Loucy (cell line): ENCODE data around the gene UPK3A.

Source experiments
- H2AFZ ChIP-seq: fragments of 200-600 bp; sonication (generic); 2 replicates; pipeline ENCODE4 v1.6.0; 2016; ENCODE audit warnings: antibody characterized with exemption, mild to moderate bottlenecking, low read length, moderate library complexity
- H3F3A ChIP-seq: fragments of 200-600 bp; 2 replicates; pipeline ENCODE4 v1.6.0; 2016; ENCODE audit warnings: antibody characterized with exemption, low read depth, mild to moderate bottlenecking
- H3K27me3 ChIP-seq: fragments of 200-600 bp; sonication (generic); 2 replicates; pipeline ENCODE4 v1.6.1; 2014; ENCODE audit warnings: low read length, mild to moderate bottlenecking; ENCODE audit not compliant: insufficient read depth, poor library complexity, severe bottlenecking
- H3K36me3 ChIP-seq: fragments of 200-600 bp; sonication (generic); 2 replicates; pipeline ENCODE4 v1.6.1; 2016; ENCODE audit warnings: low read length; ENCODE audit not compliant: insufficient read depth
- H3K4me1 ChIP-seq: fragments of 200-600 bp; sonication (generic); 2 replicates; pipeline ENCODE4 v1.5.1; 2014; ENCODE audit warnings: low read length, mild to moderate bottlenecking; ENCODE audit not compliant: insufficient read depth, poor library complexity, severe bottlenecking
- H3K4me2 ChIP-seq: fragments of 200-600 bp; sonication (generic); 2 replicates; pipeline ENCODE4 v1.6.0; 2014; ENCODE audit warnings: antibody characterized with exemption, low read length, low read depth, mild to moderate bottlenecking; ENCODE audit not compliant: poor library complexity, severe bottlenecking
- H3K4me3 ChIP-seq: fragments of 200-600 bp; sonication (generic); 2 replicates; pipeline ENCODE4 v1.5.1; 2014; ENCODE audit warnings: low read length, mild to moderate bottlenecking, mixed read lengths; ENCODE audit not compliant: poor library complexity, severe bottlenecking
- H3K79me2 ChIP-seq: fragments of 200-600 bp; sonication (generic); 2 replicates; pipeline ENCODE4 v1.6.1; 2014; ENCODE audit warnings: low read length; ENCODE audit not compliant: insufficient read depth
- H3K9ac ChIP-seq: fragments of 200-600 bp; sonication (generic); 2 replicates; pipeline ENCODE4 v1.6.0; 2014; ENCODE audit warnings: mild to moderate bottlenecking, low read depth, low read length, moderate library complexity; ENCODE audit not compliant: poor library complexity, severe bottlenecking
- H3K9me2 ChIP-seq: fragments of 200-600 bp; sonication (generic); replicated peaks from 2 replicates; pipeline ENCODE4 v1.6.1; 2016; ENCODE audit warnings: low read depth, low read length, mixed read lengths
- H3K9me3 ChIP-seq: fragments of 200-600 bp; sonication (generic); 2 replicates; pipeline ENCODE4 v1.6.1; 2014; ENCODE audit warnings: mild to moderate bottlenecking, antibody characterized with exemption, low read length, low read depth; ENCODE audit not compliant: insufficient read depth
- H4K20me1 ChIP-seq: fragments of 200-600 bp; sonication (generic); 2 replicates; pipeline ENCODE4 v1.6.0; 2014; ENCODE audit warnings: antibody characterized with exemption, low read length, mild to moderate bottlenecking; ENCODE audit not compliant: insufficient read depth, poor library complexity, severe bottlenecking
- CTCF ChIP-seq: fragments of 200-600 bp; sonication (generic); conservative IDR thresholded peaks from 2 replicates; pipeline ENCODE4 v1.5.1; 2014; ENCODE audit warnings: mild to moderate bottlenecking, antibody characterized with exemption, low read length
- EZH2phosphoT487 ChIP-seq: fragments of 200-600 bp; IDR thresholded peaks from 2 replicates; pipeline ENCODE4 v1.6.1; 2018; ENCODE audit warnings: antibody characterized with exemption, mild to moderate bottlenecking, moderate library complexity, borderline replicate concordance

Gene UPK3A

DNA sequence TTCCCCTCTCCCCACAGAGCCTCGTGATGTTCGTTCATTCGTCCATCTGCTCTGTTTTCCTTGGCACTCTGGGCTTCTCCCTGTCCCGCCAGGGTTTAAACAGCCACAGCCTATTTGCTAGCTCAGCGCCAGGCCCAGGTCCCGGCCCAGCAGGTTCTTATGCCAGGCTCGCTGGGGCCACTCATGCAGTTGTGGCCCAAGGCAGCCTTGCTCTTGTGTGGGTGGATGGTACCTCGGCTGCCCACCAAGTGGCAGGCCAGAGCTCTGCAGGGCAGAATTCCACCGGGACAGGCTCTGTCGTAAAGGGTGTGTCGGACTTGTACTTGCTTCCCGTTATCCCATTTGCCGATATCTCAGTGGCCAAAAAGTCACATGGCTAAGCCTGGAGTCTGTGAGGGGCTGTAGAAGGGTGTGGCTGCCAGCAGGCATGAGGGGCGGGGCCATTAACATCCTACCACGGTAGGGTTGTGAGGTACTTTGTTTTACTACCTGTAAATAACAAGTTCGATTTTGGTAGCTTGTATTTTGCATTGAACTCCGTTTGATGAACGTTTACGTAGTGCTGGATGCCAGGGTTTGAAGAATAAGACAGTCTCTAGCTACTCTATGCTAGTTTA, 32.9 kb downstream of the UPK3A start:
- peaks cover 5% of the 10 kb centered on the region; the same call in 1 of the 2 replicates for H3K36me3 ChIP-seq
- no peaks in the 10 kb centered on the region for H3F3A ChIP-seq
- no peaks in the 10 kb centered on the region for H3K9me3 ChIP-seq
- H3K79me2 ChIP-seq, result peaks cover 65% of the 10 kb centered on the region
- TF ChIP-seq CTCF (peak; percentile 49), EZH2phosphoT487 (no peak)
- peaks cover 28% of the 10 kb centered on the region for H4K20me1 ChIP-seq
- no peak overlapping the region for H3K9ac ChIP-seq
- peaks cover 33% of the 10 kb centered on the region for H3K4me1 ChIP-seq
- H2AFZ ChIP-seq, result no peak overlapping the region
- no peaks in the 10 kb centered on the region for H3K9me2 ChIP-seq
- H3K4me2 ChIP-seq, result peak overlapping the region; percentile 63
- peak overlapping the region; percentile 57 for H3K4me3 ChIP-seq
- no peaks in the 10 kb centered on the region for H3K27me3 ChIP-seq

- peaks cover 10% of the 10 kb centered on the region; the same call in 1 of the 2 replicates for H3K36me3 ChIP-seq
- H3K9me2 ChIP-seq, result no peaks in the 10 kb centered on the region
- TF ChIP-seq EZH2phosphoT487 (no peak), CTCF (no peak)
- H3K9ac ChIP-seq, result peak overlapping the region; percentile 41
- peaks cover 61% of the 10 kb centered on the region for H3K79me2 ChIP-seq
- no peaks in the 10 kb centered on the region for H3F3A ChIP-seq
- no peaks in the 10 kb centered on the region for H3K9me3 ChIP-seq
- peaks cover 33% of the 10 kb centered on the region for H3K4me1 ChIP-seq
- H3K4me2 ChIP-seq, result peak overlapping the region; percentile 63
- 0 out of 2 replicates have a peak overlapping the region, but pooled peaks have one; percentile 15 for H2AFZ ChIP-seq
- H4K20me1 ChIP-seq, result peaks cover 28% of the 10 kb centered on the region
- peak overlapping the region; percentile 57 for H3K4me3 ChIP-seq
- no peaks in the 10 kb centered on the region for H3K27me3 ChIP-seq
Measured at GRCh38 chr22:45318168-45318557, 33.4 kb downstream of the UPK3A start.

DNA sequence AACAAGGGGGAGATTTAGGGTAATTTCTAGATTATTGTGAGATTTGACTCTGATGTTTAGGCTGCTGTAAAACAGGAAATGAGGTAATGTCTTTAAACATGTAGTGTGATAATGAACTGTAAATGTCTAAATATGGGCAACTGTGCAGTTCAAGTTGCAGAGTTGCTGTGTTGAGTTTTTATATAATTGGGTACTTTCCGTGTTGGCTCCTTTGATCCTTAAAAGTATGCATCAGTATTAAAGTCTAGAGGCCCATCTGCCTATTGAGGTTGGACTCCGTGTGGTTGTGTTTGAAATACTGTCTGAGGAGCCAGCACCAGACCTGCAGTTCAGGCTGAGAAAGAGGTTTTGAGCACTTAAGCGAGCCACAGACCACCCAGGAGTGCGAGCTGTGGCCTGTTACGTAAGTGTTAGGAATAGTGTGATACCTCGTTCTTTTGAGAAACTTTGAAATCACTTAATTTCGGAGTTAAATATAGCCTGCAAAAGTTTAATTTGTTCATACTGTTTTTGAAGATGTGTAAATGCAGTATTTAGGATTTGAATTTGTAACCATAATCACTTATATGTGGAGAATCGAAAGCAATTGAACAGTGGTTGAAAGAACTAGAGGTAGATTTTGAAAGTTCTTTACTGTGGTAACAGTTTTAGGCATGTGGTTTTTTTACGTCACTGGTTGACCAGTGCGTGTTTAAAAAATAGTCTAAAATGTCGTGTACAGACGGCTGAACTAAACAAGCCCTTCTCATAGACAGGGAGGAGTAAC, 34.0 kb downstream of the UPK3A start:
- Histone ChIP-seq H3K79me2 (peaks cover 59% of the 10 kb centered on the region), H3K9me2 (no peaks in the 10 kb centered on the region), H3K36me3 (peaks cover 16% of the 10 kb centered on the region; the same call in 1 of the 2 replicates), H4K20me1 (peaks cover 28% of the 10 kb centered on the region), H3K9me3 (no peaks in the 10 kb centered on the region), H3F3A (no peaks in the 10 kb centered on the region), H2AFZ (0 out of 2 replicates have a peak overlapping the region, but pooled peaks have one; percentile 15), H3K4me3 (peak overlapping the region; percentile 57), H3K4me2 (peak overlapping the region; percentile 63), H3K27me3 (no peaks in the 10 kb centered on the region), H3K4me1 (peaks cover 33% of the 10 kb centered on the region), H3K9ac (peak overlapping the region; percentile 41)
- TF ChIP-seq CTCF (no peak), EZH2phosphoT487 (no peak)
